EH (cell line): ENCODE measurements around the gene TUBA1A.
"Not testable (repeated sequence)": the region's sequence is repeated elsewhere in the genome, so short reads cannot be mapped to it uniquely, and the experiment has no call there.

ENCODE experiments used
- DNase-seq: peaks from one replicate; pipeline ENCODE4 v3.0.0-alpha.2; 2015; ENCODE audit warnings: low read depth

Gene TUBA1A

DNA sequence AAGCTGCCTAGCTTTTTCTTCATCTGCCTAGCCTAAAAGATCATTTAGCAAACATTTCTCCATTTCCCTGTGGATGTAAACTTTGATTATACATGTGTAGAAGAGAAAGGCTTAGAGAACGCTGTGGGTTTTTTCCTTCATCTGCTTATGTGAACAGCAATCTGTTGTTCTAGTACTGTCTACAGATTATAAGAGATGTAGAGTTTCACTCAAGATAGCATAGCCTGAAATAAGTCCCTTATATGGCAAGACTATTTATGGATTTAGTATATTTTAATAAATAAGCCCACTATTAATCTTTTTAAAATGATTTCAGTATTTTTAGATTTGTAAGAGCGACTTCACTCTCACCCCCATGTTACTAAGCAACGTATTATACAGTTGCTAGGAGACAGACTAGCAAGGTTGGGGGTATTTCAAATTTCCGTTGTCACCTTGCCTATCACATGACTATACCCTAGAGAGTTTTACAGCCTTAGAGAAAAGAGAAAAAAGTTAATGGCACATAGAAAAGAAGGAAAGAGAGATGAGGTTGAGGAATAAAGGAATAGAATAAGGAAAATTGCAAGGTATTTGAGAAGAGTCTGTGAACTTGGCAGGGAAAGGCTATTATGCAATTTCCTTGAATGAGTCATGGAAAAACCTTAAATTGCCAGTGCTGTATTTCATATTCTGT is 12.2 kb upstream of the TUBA1A start:
- peak; percentile 83 for DNase-seq

DNA sequence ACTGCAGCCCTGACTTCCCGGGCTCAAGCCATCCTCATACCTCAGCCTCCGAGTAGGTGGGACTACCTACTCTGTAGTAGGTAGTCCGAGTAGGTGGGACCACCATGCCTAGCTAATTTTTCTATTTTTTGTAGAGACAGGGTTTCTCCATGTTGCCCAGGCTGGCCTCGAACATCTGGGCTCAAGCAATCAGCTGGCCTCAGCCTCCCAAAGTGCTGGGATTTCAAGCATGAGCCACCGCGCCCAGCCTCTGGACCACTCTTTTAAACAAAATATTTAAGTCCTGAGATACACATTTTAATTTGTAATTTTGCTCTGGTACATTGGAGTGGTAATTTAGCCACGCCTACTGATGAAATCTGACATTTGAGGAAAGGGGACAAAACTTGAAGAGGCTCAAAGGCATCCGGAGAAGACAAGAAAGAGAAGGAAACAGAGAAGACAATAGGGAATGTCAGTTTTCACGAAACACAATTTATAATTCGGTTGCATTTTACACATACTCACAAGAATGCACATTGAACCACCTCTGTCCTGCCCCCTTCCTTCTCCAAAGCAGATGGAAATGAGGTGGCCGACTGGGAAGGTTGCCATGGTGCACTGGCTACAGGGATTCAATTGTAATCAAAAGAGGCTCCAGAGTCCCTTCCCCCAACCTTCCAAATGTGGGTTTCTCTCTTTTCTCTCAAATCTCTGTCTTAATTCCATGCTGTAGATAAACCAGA is 9.7 kb upstream of the TUBA1A start:
- DNase-seq, result peak; percentile 85

DNA sequence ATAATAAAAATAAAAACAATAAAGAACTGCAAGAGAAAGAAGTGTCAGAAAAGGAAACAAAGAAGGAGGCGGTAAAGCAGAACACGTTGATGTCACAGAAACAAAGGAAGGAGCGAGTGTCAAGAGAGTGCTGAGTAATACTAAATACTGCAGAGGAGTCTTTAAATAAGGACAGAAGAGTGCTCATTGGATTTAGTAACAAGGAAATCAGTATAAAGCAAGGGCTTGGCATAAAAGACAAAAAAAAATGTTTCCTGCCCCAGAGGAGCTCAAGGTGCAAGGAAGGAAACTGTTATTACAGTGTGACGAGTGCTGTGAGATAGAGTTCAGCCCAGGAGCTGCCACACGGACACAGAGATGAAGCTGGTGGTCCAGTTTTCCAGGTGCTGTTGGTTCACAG is 8.4 kb upstream of the TUBA1A start:
- DNase-seq, result no peak

DNA sequence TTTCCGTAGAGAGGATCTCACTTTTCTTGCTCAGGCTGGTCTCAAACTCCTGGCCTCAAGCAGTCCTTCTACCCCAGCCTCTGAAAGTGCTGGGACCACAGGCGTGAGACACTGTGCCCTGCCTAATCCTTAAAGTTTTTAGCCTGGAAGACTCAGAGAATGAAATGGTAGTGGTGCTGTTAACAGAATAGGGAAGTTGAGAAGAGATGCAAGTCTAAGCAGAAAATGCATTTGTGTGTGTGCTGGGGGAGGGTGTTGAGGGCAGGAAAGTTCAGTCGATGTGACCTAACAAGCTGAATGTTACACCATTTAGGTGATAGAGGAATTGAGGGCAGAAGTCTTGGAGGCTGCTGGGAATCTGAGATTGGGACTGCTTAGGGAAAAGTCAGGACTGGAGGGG is 6.9 kb upstream of the TUBA1A start:
- no peak for DNase-seq

DNA sequence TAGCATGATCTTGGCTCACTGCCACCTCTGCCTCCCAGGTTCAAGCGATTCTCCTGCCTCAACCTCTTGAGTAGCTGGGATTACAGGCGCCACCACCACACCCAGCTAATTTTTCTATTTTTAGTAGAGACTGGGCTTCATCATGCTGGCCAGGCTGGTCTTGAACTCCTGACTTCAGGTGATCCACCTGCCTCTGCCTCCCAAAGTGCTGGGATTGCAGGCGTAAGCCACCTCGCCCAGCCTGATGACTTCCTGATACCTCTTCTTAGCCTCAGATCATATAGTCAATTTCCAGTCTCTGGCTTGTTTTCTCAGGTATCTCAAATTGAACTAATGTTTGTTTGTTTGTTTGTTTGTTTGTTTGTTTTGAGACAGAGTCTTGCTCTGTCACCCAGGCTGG is 4.9 kb upstream of the TUBA1A start:
- DNase-seq, result not testable (repeated sequence)

DNA sequence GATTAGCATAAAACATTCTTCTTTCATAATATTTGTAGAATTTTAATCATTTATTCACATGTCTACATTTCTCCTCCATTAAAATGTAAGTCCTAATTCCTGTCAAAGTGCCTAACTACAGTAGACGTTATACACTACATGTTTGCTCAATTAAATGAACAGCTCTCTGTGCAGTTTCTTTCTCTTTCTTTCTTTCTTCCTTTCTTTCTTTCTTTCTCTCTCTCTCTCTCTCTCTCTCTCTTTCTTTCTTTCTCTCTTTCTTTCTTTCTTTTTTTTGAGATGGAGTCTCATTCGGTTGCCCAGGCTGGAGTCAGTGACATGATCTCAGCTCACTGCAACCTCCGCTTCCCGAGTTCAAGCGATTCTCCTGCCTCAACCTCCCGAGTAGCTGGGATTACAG is 2.6 kb upstream of the TUBA1A start:
- DNase-seq, result not testable (repeated sequence)

DNA sequence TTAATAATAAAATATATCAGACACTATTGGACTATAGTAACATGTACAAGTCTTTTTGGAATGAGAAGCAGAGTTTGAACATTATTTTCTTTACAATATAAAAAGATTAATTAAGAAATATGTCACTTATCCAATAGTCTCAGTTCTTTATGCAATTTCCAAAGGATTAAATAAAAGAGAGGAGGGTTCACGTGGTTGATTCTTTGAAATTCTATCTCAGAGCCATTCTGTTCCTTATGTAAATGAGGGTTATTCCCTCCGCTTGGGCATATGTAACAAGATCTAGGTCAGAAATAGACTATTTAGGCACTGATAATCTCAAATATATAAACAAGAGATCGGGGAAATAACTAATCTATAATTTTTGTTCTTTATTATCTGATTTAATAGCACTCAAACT is 2.1 kb upstream of the TUBA1A start:
- DNase-seq, result no peak

DNA sequence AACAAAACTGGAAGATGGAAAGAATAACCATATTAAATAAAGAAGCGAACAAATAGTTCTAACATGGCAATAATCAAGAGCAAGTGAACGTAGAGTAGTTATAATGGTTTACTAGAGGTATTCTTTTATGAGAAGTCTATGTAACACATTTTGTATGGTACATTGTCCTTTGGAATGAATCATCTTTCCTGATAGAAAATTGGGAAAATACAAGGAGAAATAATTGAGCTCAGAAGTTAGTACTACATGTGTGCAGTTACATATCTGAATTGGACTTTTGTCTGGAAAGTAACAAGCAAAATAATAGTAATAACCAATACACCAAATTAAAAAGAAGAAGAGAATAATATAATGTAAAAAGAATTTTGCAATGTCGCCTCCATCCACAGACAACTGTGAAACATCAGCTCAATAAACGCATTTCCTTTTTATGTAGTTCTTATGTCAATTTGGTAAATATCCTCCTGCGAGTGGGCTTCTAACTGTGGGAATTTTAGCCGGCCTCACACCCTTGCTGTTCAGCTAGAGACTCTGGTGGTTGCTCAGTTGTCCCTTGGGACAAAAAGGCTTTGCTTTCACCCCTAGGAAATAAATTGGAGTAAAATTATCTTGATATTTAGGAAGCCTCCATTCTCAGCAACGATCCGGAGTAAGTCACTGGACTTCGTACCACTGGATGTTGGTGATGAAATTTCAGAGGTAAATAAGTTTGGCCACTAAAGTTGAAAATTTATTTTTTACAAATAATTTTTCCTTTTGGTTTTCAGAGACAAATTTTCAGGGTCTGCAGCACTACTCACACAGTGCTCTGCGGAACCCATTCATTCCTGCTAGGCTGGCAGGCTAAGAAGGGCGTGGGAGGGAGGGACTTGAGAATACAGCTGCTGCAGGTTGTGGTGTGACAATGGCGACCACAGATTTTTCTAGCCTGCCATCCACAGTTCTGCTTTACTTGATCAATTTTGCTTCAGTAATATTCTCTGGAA is 1.1 kb upstream of the TUBA1A start:
- DNase-seq, result peak; percentile 2

DNA sequence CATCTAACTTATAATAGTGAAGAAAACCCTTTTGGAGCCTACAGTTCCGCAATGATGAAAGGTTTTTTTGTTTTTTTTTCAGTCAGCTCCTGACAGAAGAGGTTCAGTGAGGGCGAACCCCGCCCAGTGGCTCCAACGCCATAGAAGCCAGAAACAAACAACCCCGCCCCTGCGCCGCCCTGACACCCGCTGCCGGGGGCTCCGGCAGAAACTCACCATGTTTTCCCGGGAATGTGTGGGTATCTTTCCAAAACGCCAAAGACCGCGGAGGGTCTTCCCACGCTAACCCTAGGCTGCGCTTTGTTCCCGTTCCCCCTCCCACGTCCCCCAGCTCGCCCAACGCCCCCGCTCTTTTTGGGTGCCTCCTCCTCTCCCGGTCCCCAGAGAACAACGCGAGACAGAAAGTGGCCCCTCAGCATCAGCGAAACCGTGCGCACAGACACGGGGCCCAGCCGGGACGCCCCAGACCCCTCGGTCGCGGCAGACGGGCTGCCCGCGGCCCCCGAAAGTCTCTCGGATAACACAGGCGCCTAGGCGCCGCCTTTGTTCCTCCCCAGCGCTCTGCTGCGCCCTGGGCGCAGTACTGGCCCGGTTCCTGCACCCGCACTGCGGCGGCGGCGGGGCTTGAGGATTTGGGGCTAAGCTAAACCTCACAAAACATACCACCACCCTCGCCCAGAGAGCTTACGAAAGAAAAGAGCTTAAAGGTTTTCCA is 522 bp downstream of the TUBA1A start:
- peak; percentile 77 for DNase-seq

DNA sequence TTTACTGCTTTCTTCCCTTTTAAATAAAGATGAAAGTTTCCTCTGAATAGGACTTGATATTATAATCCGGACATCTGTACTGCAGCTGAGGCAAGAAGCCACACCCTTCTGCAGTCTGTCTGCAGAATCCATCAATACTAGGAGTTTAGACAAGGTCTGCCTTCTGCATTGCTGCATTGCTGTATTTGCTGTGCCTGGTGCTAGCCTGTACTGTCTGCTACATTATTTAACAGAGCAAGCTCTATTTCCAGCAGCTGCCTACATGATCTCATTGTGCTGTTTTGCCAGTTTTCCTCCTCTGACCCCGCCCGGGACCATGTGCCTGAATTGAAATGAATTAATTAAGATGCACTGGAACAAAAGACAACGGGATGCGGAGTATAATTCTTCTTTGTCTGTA is 1.7 kb downstream of the TUBA1A start:
- peak; percentile 54 for DNase-seq

DNA sequence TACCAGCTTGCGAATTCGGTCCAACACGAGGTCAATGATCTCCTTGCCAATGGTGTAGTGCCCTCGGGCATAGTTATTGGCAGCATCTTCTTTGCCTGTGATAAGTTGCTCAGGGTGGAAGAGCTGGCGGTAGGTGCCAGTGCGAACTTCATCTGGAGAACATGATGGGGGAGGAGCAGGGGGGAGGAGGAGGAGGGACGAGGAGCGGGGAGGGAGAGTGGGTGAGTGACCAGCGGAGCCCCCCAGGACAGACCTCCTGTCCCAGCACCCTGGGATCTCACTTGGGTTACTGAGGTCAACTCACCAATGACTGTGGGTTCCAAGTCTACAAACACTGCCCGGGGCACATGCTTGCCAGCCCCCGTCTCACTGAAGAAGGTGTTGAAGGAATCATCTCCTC is 2.6 kb downstream of the TUBA1A start:
- not testable (repeated sequence) for DNase-seq

DNA sequence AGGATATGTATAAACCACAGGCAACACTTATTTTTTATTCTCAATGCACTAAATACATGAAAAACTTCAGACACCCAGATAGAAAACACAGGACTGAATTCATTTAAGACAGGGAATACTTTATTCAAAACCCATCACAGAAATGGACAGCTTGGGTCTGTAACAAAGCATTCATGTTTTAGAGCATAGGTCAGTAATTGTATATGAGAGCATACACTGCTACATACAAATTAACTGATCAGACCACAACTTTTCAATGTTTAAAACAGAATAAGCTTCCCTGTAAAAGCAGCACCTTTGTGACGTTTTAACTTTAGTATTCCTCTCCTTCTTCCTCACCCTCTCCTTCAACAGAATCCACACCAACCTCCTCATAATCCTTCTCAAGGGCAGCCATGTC is 4.2 kb downstream of the TUBA1A start:
- DNase-seq, result not testable (repeated sequence)

DNA sequence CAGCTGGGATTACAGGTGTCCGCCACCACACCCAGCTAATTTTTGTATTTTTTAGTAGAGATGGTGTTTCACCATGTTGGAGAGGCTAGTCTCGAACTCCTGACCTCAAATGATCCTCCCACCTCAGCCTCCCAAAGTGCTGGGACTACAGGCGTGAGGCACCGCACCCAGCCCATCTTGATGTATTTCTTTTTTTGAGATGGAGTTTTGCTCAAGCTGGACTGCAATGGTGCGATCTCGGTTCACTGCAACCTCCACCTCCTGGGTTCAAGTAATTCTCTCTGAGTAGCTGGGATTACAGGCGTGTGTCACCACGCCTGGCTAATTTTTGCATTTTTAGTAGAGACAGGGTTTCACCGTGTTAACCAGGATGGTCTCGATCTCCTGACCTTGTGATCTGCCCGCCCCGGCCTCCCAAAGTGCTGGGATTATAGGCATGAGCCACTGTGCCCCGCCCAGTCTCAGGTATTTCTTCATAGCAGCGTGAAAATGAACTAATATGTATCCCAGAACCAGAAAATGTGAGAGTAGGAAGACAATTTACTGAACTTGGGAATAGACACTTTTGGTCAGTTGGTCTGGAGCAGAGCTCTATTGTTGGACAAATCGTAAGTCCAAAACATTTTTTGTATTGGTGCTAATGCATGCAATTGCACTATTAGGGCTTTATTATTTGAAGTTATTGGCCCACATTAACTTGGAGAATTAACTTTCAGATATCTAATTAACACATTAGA is 5.5 kb downstream of the TUBA1A start:
- not testable (repeated sequence) for DNase-seq

DNA sequence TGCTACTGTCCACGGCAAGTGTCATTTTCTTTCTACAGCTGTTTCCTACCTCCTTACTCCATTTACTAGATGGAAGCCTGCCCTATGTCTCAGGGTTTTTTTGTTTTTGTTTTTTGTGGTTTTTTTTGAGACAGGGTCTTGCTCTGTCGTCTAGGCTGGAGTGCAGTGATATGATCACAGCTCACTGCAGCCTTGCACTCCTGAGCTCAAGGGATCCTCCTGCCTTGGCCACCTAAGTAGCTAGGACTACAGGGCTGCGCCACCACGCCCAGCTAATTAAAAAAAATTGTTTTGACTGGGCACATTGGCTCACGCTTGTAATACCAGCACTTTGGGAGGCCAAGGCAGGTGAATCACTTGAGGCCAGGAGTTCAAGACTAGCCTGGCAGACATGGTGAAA is 14.7 kb downstream of the TUBA1A start:
- DNase-seq, result no peak

DNA sequence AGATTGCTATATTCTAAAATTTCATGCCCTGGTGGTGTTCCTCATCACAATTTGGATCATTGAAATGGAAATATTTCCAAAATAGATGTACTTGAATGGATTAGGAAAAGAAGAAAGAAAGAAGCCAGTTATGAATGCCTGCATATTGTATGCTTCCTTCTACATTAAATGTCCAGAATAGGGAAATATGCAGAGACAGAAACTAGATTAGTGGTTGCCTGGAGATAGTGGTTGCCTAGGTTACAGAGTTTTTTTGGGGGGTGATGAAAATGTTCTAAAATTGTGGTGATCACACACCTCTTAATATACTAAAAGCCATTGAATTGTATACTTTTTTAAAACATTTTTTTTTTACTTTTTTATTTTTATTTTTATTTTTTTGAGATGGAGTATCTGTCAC is 18.0 kb downstream of the TUBA1A start:
- DNase-seq, result no peak

DNA sequence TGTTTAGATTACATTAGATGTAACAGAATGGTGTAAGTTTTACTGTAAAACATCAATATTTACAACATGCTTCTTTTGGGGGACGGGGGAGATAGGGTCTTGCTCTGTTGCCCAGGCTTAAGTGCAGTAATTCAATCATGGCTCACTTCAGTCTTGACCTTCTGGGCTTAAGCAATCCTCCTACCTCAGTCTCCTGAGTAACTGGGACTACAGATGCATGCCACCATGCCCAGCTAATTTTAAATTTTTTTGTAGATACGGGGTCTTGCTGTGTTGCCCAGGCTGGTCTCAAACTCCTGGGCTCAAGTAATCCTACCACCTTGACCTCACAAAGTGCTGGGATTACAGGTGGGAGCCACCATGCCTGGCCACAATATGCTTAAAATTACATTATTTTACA is 23.8 kb downstream of the TUBA1A start:
- no peak for DNase-seq

DNA sequence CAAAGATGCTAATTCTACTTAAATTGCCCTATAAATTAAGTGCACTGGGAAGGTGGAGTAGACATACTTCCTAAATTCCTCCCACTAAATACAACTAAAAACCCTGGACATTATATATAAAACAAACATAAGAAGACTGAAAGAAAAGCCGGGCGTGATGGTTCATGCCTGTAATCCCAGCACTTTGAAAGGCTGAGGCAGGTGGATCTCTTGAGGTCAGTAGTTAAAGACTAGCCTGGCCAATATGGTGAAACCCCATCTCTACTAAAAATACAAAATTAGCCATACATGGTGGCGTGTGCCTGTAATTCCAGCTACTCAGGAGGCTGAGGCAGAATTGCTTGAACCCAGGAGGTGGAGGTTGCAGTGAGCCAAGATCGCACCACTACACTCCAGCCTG is 27.0 kb downstream of the TUBA1A start:
- DNase-seq, result not testable (repeated sequence)

DNA sequence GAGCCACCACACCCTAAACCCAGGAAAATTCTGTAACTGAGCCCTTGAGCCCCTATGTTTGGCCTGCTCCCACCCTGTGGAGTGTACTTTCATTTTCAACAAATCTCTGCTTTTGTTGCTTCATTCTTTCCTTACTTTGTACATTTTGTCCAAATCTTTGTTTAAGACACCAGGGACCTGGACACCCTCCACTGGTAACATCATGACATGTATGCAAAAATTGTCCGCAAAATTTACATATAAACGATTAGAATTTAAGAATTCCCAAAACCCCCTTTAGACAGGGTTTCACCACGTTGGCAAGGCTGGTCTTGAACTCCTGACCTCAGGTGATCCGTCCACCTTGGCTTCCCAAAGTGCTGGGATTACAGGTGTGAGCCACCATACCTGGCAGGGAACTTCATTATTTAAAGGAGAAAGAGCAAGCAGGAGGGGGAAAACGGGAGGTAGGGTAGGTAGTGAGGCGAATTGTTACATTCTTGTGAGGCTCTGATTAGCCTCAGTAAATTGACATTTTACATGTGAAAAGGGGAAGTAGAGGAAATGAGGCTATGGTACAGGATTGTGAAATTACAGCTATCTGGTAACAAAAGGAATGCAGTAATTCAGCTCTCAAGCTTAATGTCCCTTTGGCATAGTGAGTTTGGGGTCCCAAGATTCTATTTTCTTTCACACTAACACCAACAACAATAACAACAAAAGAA is 27.6 kb downstream of the TUBA1A start:
- no peak for DNase-seq

DNA sequence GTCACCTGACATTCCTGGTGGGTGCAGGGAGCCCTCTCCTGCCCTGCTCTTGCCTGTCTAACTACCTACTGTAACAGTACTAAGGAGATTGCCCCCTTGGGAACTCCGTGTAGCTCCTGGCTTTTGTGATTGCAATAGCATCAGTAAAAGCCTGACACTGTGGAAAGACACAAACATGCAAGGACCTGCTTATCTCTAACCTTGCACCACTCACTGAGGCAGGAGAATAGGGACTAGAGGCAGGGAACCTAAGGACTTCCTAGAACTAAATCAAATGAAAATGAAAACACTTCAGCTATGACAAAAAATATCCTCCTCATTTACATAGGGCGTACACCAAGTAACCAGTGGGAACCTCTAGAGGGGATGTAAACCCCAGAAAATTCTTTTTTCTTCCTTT is 28.5 kb downstream of the TUBA1A start:
- no peak for DNase-seq

DNA sequence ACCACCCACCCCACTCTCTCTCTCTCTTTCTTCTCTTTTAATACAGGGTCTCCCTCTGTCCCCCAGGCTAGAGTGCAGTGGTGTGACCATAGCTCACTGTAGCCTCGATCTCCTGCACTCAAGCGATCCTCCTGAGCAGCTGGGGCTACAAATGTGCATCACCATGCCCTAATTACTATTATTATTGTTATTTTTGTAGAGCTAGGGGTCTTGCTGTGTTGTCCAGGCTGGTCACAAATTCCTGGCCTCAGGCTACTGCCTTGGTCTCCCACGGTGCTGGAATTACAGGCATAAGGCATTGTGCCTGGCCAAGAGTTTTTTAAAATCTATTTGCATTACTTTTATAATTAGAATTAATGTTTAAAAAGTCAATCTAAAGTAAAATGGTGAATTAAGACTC is 34.7 kb downstream of the TUBA1A start:
- no peak for DNase-seq

DNA sequence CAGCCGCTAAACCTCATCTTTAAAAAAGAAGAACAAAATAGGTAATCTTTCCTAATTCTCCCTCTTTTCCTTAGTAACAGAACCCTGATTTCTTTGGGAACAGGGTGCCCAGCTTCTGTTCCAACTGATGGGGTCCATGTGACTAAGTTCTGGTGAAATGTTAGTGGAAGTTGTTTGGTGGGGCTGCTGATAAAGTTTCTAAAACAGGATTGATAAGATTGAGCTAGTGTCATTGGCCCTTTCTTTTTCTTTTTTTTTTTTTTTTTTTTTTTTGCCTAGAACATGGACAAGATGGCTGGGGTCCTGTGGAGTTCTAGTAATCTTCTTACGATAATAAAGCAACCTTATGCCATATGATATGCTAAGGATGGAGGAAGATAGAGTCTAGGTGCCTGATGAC is 41.5 kb downstream of the TUBA1A start:
- DNase-seq, result no peak
